ENCODE data around the gene FBXL7.

Gene FBXL7

DNA sequence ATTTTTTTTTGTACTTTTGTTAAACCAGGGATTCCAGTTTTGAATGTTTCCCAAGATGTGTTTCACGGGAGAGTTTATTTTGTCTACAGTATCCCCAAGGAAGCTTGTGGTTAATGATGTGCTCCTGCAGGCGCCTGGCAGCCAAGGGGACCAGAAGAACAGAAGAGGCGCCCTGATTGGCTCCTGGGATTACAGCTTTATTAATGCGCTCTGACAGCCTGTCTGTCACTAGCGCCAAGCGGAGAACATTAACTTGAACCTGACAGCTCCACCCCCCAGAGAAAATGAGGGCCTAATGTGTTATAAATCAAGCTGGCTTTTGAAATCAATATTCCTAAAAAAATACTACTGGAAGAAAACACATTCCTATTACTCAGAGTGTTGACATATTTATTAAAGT is 5.0 kb upstream of the FBXL7 start:
- TF ChIP-seq, protein P1, sequence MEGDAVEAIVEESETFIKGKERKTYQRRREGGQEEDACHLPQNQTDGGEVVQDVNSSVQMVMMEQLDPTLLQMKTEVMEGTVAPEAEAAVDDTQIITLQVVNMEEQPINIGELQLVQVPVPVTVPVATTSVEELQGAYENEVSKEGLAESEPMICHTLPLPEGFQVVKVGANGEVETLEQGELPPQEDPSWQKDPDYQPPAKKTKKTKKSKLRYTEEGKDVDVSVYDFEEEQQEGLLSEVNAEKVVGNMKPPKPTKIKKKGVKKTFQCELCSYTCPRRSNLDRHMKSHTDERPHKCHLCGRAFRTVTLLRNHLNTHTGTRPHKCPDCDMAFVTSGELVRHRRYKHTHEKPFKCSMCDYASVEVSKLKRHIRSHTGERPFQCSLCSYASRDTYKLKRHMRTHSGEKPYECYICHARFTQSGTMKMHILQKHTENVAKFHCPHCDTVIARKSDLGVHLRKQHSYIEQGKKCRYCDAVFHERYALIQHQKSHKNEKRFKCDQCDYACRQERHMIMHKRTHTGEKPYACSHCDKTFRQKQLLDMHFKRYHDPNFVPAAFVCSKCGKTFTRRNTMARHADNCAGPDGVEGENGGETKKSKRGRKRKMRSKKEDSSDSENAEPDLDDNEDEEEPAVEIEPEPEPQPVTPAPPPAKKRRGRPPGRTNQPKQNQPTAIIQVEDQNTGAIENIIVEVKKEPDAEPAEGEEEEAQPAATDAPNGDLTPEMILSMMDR (IDR thresholded peaks at IDR 0.05; ENCODE audit: low read depth, low read length) = no peak
- TF ChIP-seq, protein P2, sequence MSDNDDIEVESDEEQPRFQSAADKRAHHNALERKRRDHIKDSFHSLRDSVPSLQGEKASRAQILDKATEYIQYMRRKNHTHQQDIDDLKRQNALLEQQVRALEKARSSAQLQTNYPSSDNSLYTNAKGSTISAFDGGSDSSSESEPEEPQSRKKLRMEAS (IDR thresholded peaks at IDR 0.05; ENCODE audit: low read depth, low read length) = no peak
- TF ChIP-seq POLR2A (IDR thresholded peaks at IDR 0.05; ENCODE audit: extremely low read depth, insufficient read length) (no peak), MYC (IDR thresholded peaks at IDR 0.05; ENCODE audit: low read depth, low read length) (no peak)
- no peak overlapping the region for H3K4me3 ChIP-seq (ENCODE audit: low read depth, low read length)
- DNase-seq (ENCODE audit: low read depth) = no peak

DNA sequence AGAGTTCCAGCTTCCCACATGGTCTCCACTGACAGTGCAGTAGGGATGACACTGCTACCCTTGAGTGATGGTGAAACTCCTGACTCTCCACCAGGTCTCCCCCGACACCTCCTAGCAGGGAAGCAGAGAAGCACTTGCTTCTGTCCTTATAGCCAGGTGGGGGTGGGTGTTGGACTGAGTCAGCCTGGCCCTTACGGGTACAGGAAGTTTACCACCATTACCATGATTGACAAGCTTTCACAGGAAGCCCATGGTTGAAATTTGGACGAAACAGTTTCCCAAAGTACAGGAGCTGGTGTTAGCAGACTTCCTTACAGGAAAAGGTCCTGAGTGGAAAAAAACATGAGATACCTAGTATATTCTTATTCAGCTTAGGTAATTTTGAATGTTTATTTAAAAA is 3.1 kb upstream of the FBXL7 start:
- no peak overlapping the region for H3K4me3 ChIP-seq (ENCODE audit: low read depth, low read length)
- TF ChIP-seq, protein P1 (IDR thresholded peaks at IDR 0.05; ENCODE audit: low read depth, low read length) = no peak
- TF ChIP-seq MYC (IDR thresholded peaks at IDR 0.05; ENCODE audit: low read depth, low read length) (no peak), POLR2A (IDR thresholded peaks at IDR 0.05; ENCODE audit: extremely low read depth, insufficient read length) (no peak)
- TF ChIP-seq, protein P2 (IDR thresholded peaks at IDR 0.05; ENCODE audit: low read depth, low read length) = no peak
- no peak for DNase-seq (ENCODE audit: low read depth)

DNA sequence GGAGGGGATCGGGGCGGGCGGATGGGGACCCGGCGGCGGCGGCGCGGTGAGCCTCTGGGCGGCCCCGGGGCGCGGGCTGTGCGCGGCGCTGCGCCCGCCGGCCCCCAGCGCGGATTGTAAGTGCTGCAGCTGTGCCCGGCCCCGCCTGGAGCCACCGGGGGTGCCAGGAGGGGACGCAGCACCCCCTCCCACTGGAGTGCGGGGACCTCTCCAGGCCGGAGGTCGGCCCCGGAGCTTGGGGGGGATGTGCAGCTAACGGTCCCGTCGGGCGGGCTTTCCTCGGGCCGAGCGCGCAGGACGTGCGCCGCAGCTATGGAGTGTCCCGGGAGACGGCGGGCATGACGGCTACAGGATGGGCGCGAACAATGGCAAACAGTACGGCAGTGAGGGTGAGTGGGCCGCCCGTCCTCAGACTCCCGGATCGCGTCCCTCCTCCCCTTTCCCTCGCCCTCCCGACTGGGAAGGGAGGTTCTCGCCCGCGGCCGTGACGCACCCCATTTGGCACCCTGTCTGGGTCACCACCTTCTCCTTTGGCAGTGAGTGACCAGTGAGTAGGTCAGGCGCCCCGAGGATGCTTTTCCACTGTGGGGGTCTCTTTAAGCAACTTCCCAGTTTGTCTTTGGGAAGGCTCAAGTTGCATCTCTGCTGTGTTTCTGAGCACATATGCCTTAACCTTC is 483 bp downstream of the FBXL7 start:
- no peak overlapping the region for H3K4me3 ChIP-seq (ENCODE audit: low read depth, low read length)
- TF ChIP-seq, protein P1 (IDR thresholded peaks at IDR 0.05; ENCODE audit: low read depth, low read length) = no peak
- TF ChIP-seq, protein P2 (IDR thresholded peaks at IDR 0.05; ENCODE audit: low read depth, low read length) = no peak
- no peak for TF ChIP-seq MYC (IDR thresholded peaks at IDR 0.05; ENCODE audit: low read depth, low read length)
- TF ChIP-seq POLR2A (IDR thresholded peaks at IDR 0.05; ENCODE audit: extremely low read depth, insufficient read length) = no peak

DNA sequence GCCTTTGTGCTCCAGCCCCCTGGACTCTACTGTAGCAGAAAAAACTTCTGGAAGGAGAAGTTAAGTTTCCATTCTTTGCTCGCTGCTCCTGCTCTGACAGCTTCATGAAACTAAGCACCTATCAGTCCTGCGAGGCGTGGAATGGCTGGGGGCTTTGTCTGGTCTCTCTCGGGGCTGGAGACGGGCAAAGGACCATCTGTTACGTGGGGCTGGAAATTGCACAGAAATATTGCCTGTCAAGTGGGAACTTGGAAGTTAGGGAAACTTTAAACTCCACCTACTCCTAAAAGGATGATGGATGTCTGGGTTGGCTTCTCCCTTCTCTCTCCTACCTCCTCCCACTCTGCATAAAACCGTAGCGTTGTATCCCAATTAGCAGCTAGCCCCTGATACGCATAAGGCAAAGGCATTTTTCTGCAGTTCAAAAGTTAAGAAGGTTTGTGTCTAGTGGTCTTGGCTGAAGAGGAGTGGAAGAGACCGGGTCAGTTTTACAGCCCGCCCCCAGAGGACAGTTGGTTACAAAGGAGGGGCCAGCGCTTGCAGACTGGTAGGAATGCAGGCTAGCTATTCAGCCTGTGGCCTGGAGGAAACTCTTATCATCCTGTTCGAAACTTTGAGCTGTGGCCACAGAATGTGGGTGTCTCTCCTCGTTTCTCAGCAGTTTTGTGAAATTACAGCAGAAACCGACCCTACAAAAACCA is 1.3 kb downstream of the FBXL7 start:
- DNase-seq (ENCODE audit: low read depth) = no peak
- TF ChIP-seq MYC (IDR thresholded peaks at IDR 0.05; ENCODE audit: low read depth, low read length) = no peak
- TF ChIP-seq, protein P1 (IDR thresholded peaks at IDR 0.05; ENCODE audit: low read depth, low read length) = no peak
- no peak for TF ChIP-seq POLR2A (IDR thresholded peaks at IDR 0.05; ENCODE audit: extremely low read depth, insufficient read length)
- TF ChIP-seq, protein P2 (IDR thresholded peaks at IDR 0.05; ENCODE audit: low read depth, low read length) = no peak
- no peak overlapping the region for H3K4me3 ChIP-seq (ENCODE audit: low read depth, low read length)

More for the DNA sequence above, 483 bp downstream of the FBXL7 start:
- DNase-seq (ENCODE audit: low read depth) = no peak

DNA sequence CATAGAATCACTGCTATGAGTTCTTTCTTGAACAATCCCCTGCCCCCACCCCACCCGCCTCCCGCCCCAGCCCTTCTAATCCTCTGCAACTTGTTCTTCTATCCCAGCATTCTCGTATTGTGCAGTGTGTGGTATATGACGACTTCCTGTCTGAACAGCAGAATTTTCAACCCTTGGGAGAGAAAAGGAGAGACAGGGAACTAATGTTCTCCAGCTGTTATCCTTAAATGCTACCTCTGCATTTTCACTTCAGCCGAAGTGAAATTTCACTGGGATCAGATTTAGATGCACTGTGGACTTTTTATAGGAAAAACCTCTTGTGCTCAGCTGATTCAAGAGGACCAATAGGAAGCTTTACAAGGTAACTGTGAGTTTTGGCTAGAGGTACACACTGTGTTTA is 2.2 kb downstream of the FBXL7 start:
- DNase-seq (ENCODE audit: low read depth) = no peak
- TF ChIP-seq, protein P1 (IDR thresholded peaks at IDR 0.05; ENCODE audit: low read depth, low read length) = no peak
- no peak for TF ChIP-seq MYC (IDR thresholded peaks at IDR 0.05; ENCODE audit: low read depth, low read length)
- TF ChIP-seq POLR2A (IDR thresholded peaks at IDR 0.05; ENCODE audit: extremely low read depth, insufficient read length) = no peak
- TF ChIP-seq, protein P2 (IDR thresholded peaks at IDR 0.05; ENCODE audit: low read depth, low read length) = no peak
- no peak overlapping the region for H3K4me3 ChIP-seq (ENCODE audit: low read depth, low read length)

Data from NB4 (cell line).